Measurements from ENCODE around the gene DDX50. TPM values are rescaled to one million over a fixed set of nuclear protein-coding genes. Genes with fewer than 3 reads are reported as not detected.
"Not testable (repeated sequence)": the region's sequence is repeated elsewhere in the genome, so short reads cannot be mapped to it uniquely, and the experiment has no call there.

Gene DDX50
- polyA plus RNA-seq, 1 donor, result 37.0 TPM

DNA sequence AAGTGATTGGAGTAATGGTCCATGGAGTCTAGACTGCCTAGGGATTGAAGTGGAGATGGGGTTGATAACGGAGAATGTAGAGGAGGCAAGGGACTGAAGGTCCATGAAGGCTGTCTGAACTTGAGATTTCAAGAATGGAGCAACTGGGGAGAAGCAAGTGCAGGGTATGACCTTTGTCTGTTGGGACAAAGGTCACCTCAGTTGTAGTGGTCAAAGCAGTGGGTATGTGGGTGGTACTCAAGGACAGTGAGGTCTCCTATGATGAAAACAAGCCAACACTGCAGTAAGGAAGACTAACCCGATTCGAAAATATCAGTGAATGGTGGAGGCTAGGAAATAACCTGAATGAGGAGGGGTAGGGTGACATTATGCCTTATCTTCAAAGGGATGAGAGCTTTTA, 49.5 kb downstream of the DDX50 start:
- Histone ChIP-seq H3K9me3 (ENCODE audit: control insufficient read depth, low read depth, low read length) (no peaks in the 10 kb centered on the region), H3K4me3 (ENCODE audit: low read length) (no peak overlapping the region), H3K27me3 (ENCODE audit: control insufficient read depth, insufficient read depth, low read length) (no peaks in the 10 kb centered on the region), H3K27ac (ENCODE audit: low read length) (no peak overlapping the region), H3K36me3 (ENCODE audit: control insufficient read depth, insufficient read depth, low read length) (peaks cover 34% of the 10 kb centered on the region), H3K4me1 (ENCODE audit: control insufficient read depth, insufficient read depth, low read length) (peaks cover 3% of the 10 kb centered on the region)
- WGBS (ENCODE audit: insufficient coverage, low lambda C conversion rate), result 100% methylated on average over 3 of the region's 3 CpGs
- DNase-seq, result no peak

DNA sequence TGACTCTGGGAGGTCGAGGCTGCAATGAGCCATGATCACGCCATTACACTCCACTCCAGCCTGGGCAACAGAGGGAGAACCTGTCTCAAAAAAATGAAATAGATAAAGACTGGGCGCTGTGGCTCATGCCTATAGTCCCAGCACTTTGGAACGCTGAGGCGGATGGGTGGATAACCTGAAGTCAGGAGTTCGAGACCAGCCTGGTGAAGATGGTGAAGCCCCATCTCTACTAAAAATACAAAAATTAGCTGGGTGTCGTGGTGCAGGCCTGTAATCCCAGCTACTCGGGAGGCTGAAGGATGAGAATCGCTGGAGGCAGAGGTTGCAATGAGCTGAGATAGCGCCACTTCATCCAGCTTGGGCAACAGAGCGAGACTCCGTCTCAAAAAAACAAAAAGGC, 53.8 kb downstream of the DDX50 start:
- Histone ChIP-seq H3K27ac (ENCODE audit: low read length) (no peak overlapping the region), H3K4me3 (ENCODE audit: low read length) (peak overlapping the region; percentile 92), H3K4me1 (ENCODE audit: control insufficient read depth, insufficient read depth, low read length) (peaks cover 8% of the 10 kb centered on the region), H3K9me3 (ENCODE audit: control insufficient read depth, low read depth, low read length) (no peaks in the 10 kb centered on the region), H3K36me3 (ENCODE audit: control insufficient read depth, insufficient read depth, low read length) (peaks cover 8% of the 10 kb centered on the region), H3K27me3 (ENCODE audit: control insufficient read depth, insufficient read depth, low read length) (no peaks in the 10 kb centered on the region)
- WGBS (ENCODE audit: insufficient coverage, low lambda C conversion rate), result 100% methylated on average over 3 of the region's 12 CpGs
- DNase-seq, result no peak

DNA sequence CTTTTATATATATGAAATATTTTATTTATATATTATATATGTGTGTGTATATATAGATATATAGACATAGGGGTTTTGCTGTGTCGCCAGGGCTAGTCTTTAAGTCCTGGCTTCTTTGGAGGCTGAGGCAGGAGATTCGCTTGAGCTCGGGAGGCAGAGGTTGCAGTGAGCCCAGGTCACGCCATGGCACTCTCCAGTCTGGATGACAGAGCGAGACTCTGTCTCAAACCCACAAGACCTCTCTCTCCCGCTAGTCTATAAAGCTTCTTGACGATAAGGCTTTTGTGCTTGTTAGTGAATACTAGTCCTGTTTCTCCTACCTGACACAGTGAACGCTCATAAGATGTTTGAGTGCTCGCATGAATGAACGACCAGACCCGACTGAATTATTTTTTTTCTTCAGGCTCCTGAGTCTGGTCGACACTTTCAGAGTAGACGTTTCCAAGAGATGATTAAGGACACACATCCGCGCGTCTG, 54.3 kb downstream of the DDX50 start:
- Histone ChIP-seq H3K9me3 (ENCODE audit: control insufficient read depth, low read depth, low read length) (no peaks in the 10 kb centered on the region), H3K36me3 (ENCODE audit: control insufficient read depth, insufficient read depth, low read length) (peaks cover 6% of the 10 kb centered on the region), H3K4me3 (ENCODE audit: low read length) (peak overlapping the region; percentile 92), H3K4me1 (ENCODE audit: control insufficient read depth, insufficient read depth, low read length) (peaks cover 8% of the 10 kb centered on the region), H3K27ac (ENCODE audit: low read length) (peak overlapping the region; percentile 94), H3K27me3 (ENCODE audit: control insufficient read depth, insufficient read depth, low read length) (no peaks in the 10 kb centered on the region)
- WGBS (ENCODE audit: insufficient coverage, low lambda C conversion rate), result no CpG with 5 or more reads among the region's 16 CpGs
- no peak for DNase-seq

DNA sequence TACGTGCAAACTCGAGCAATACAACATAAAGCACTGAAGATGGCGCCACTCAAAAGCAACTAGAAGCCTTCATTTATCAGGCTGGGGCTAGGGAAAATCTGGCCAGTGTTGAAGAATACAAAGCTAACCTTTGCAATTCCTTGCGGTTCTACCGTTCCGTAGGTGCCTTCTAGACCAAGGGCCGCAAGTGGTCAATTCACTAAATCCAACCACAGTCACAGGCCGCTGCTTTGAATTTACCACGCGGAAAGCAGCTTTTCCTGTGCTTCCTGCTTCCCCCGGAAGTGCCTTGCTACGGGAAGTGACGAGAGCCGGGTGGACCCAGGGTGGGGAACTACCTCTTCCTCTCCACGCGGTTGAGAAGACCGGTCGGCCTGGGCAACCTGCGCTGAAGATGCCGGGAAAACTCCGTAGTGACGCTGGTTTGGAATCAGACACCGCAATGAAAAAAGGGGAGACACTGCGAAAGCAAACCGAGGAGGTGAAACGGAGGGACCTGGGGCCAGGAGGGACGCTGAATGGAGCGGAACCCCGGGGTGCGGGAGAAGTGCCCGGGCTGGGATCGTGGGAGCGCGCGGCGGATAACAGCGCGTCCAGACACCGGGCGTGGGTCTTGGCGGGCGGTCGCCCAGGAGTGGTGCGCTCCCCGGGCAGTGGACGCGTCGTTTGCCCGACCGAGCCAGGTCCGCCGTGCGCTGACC, 54.9 kb downstream of the DDX50 start, which contains the start of gene DDX21:
TSS of gene DDX21 (plus strand) at position 339 of the 701 bp plus-strand sequence. CDS start at position 395, 56 bp downstream.
- no CpG with 5 or more reads among the region's 53 CpGs for WGBS (ENCODE audit: insufficient coverage, low lambda C conversion rate)
- H3K4me3 ChIP-seq (ENCODE audit: low read length), result peak within 1 kb of the TSS; percentile 92
- DNase-seq, result peak; percentile 92 to 94
- peak within 1 kb of the TSS; percentile 94 for H3K27ac ChIP-seq (ENCODE audit: low read length)
- no peaks in the 10 kb centered on the region for H3K9me3 ChIP-seq (ENCODE audit: control insufficient read depth, low read depth, low read length)
- H3K4me1 ChIP-seq (ENCODE audit: control insufficient read depth, insufficient read depth, low read length), result peaks cover 8% of the 10 kb centered on the region
- H3K36me3 ChIP-seq (ENCODE audit: control insufficient read depth, insufficient read depth, low read length), result peaks cover 9% of the 10 kb centered on the region
- H3K27me3 ChIP-seq (ENCODE audit: control insufficient read depth, insufficient read depth, low read length), result no peaks in the 10 kb centered on the region

DNA sequence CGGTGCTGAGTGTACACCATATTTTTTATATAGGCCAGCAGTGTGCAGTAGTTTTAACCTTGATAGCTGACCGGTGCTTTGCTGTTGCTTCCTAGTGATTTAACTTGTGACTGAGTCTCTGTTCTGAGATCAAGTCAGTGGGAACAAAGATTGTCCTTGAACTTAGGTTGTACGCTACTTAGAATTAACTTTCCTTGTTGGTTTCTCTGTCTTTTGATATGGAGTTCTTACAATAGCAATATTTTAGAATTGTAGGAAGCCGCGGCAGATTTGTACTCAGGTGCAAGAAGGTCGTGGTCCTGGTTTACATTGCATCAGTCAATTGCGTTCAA, 56.1 kb downstream of the DDX50 start:
- WGBS (ENCODE audit: insufficient coverage, low lambda C conversion rate), result no CpG with 5 or more reads among the region's 7 CpGs

GRCh38 chr10:68957654-68958053, 56.5 kb downstream of the DDX50 start:
- H3K27me3 ChIP-seq (ENCODE audit: control insufficient read depth, insufficient read depth, low read length), result no peaks in the 10 kb centered on the region
- H3K9me3 ChIP-seq (ENCODE audit: control insufficient read depth, low read depth, low read length), result no peaks in the 10 kb centered on the region
- WGBS (ENCODE audit: insufficient coverage, low lambda C conversion rate), result no CpG with 5 or more reads among the region's 3 CpGs
- peaks cover 15% of the 10 kb centered on the region for H3K36me3 ChIP-seq (ENCODE audit: control insufficient read depth, insufficient read depth, low read length)
- H3K27ac ChIP-seq (ENCODE audit: low read length), result peak overlapping the region; percentile 94
- peaks cover 8% of the 10 kb centered on the region for H3K4me1 ChIP-seq (ENCODE audit: control insufficient read depth, insufficient read depth, low read length)
- DNase-seq, result no peak
- peak overlapping the region; percentile 92 for H3K4me3 ChIP-seq (ENCODE audit: low read length)

More for the DNA sequence above, 56.1 kb downstream of the DDX50 start:
- Histone ChIP-seq H3K27me3 (ENCODE audit: control insufficient read depth, insufficient read depth, low read length) (no peaks in the 10 kb centered on the region), H3K4me1 (ENCODE audit: control insufficient read depth, insufficient read depth, low read length) (peaks cover 8% of the 10 kb centered on the region), H3K27ac (ENCODE audit: low read length) (peak overlapping the region; percentile 94), H3K9me3 (ENCODE audit: control insufficient read depth, low read depth, low read length) (no peaks in the 10 kb centered on the region), H3K4me3 (ENCODE audit: low read length) (peak overlapping the region; percentile 92), H3K36me3 (ENCODE audit: control insufficient read depth, insufficient read depth, low read length) (peaks cover 11% of the 10 kb centered on the region)
- DNase-seq, result no peak

DNA sequence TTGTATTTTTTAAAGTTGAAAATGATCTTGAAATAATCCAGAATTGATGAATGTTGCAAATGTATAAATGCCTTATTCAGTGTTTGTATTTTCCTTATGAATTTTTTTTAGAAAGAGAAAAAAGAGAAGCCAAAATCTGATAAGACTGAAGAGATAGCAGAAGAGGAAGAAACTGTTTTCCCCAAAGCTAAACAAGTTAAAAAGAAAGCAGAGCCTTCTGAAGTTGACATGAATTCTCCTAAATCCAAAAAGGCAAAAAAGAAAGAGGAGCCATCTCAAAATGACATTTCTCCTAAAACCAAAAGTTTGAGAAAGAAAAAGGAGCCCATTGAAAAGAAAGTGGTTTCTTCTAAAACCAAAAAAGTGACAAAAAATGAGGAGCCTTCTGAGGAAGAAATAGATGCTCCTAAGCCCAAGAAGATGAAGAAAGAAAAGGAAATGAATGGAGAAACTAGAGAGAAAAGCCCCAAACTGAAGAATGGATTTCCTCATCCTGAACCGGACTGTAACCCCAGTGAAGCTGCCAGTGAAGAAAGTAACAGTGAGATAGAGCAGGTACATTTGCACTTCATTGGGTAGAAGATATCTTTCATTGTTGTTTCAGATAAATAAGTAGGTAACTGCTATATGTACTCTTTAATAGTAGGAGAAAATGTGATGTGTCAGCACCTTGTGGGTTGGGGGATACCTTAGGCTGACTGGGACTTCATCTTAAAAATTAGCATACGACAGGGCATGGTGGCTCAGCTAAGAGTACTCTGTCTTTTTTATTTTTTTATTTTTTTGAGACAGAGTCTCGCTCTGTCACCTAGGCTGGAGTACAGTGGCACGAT, 58.8 kb downstream of the DDX50 start:
- WGBS (ENCODE audit: insufficient coverage, low lambda C conversion rate), result 100% methylated on average over 2 of the region's 4 CpGs
- H3K27me3 ChIP-seq (ENCODE audit: control insufficient read depth, insufficient read depth, low read length), result no peaks in the 10 kb centered on the region
- H3K36me3 ChIP-seq (ENCODE audit: control insufficient read depth, insufficient read depth, low read length), result peaks cover 36% of the 10 kb centered on the region
- peaks cover 7% of the 10 kb centered on the region for H3K4me1 ChIP-seq (ENCODE audit: control insufficient read depth, insufficient read depth, low read length)
- H3K9me3 ChIP-seq (ENCODE audit: control insufficient read depth, low read depth, low read length), result no peaks in the 10 kb centered on the region
- H3K4me3 ChIP-seq (ENCODE audit: low read length), result no peak overlapping the region
- H3K27ac ChIP-seq (ENCODE audit: low read length), result no peak overlapping the region
- no peak for DNase-seq

- no peak overlapping the region for H3K4me3 ChIP-seq (ENCODE audit: low read length)
- 100% methylated on average over 1 of the region's 4 CpGs for WGBS (ENCODE audit: insufficient coverage, low lambda C conversion rate)
- no peaks in the 10 kb centered on the region for H3K9me3 ChIP-seq (ENCODE audit: control insufficient read depth, low read depth, low read length)
- no peak for DNase-seq
- no peaks in the 10 kb centered on the region for H3K27me3 ChIP-seq (ENCODE audit: control insufficient read depth, insufficient read depth, low read length)
- no peaks in the 10 kb centered on the region for H3K4me1 ChIP-seq (ENCODE audit: control insufficient read depth, insufficient read depth, low read length)
- H3K27ac ChIP-seq (ENCODE audit: low read length), result no peak overlapping the region
- peaks cover 64% of the 10 kb centered on the region for H3K36me3 ChIP-seq (ENCODE audit: control insufficient read depth, insufficient read depth, low read length)
These were observed 62.0 kb downstream of the DDX50 start for GRCh38 chr10:68963151-68963550.

DNA sequence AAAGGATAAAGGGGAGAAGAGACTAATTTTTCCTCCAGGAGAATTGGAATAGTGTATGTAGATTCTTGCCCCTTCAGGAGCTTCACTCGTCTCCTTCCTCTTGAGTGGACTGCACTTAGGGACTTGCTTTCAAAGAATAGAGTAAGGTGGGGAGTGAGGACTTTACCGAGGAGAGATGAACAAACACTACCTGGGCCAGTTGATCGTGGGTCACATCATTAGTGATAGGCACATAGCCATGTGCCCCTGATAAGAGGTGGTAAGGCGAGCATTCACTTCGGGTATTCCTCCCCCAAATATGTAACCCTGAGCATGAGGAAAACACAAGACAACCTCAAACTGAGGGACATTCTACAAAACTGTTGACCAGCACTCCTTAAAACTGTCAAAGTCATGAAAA, 72.9 kb downstream of the DDX50 start:
- Histone ChIP-seq H3K27me3 (ENCODE audit: control insufficient read depth, insufficient read depth, low read length) (no peaks in the 10 kb centered on the region), H3K4me1 (ENCODE audit: control insufficient read depth, insufficient read depth, low read length) (no peaks in the 10 kb centered on the region), H3K36me3 (ENCODE audit: control insufficient read depth, insufficient read depth, low read length) (peaks cover 76% of the 10 kb centered on the region), H3K27ac (ENCODE audit: low read length) (no peak overlapping the region), H3K9me3 (ENCODE audit: control insufficient read depth, low read depth, low read length) (no peaks in the 10 kb centered on the region), H3K4me3 (ENCODE audit: low read length) (no peak overlapping the region)
- WGBS (ENCODE audit: insufficient coverage, low lambda C conversion rate), result no CpG with 5 or more reads among the region's 5 CpGs
- DNase-seq, result no peak

- not testable (repeated sequence) for H3K9me3 ChIP-seq (ENCODE audit: control insufficient read depth, low read depth, low read length); H3K4me3 ChIP-seq (ENCODE audit: low read length); DNase-seq; H3K4me1 ChIP-seq (ENCODE audit: control insufficient read depth, insufficient read depth, low read length); H3K27ac ChIP-seq (ENCODE audit: low read length); H3K27me3 ChIP-seq (ENCODE audit: control insufficient read depth, insufficient read depth, low read length)
- peaks cover 79% of the 10 kb centered on the region for H3K36me3 ChIP-seq (ENCODE audit: control insufficient read depth, insufficient read depth, low read length)
- WGBS (ENCODE audit: insufficient coverage, low lambda C conversion rate), result no CpG with 5 or more reads among the region's 5 CpGs
These were observed 74.9 kb downstream of the DDX50 start for GRCh38 chr10:68975936-68976473.

All from large intestine (tissue), 3 donors.